ENCODE data around the gene MUC3A.

The MUC3A gene

GRCh38 chr7:100951172-100951571, 1.8 kb downstream of the MUC3A start:
- H3K27ac ChIP-seq, result no peak overlapping the region
- TF ChIP-seq, protein P1, sequence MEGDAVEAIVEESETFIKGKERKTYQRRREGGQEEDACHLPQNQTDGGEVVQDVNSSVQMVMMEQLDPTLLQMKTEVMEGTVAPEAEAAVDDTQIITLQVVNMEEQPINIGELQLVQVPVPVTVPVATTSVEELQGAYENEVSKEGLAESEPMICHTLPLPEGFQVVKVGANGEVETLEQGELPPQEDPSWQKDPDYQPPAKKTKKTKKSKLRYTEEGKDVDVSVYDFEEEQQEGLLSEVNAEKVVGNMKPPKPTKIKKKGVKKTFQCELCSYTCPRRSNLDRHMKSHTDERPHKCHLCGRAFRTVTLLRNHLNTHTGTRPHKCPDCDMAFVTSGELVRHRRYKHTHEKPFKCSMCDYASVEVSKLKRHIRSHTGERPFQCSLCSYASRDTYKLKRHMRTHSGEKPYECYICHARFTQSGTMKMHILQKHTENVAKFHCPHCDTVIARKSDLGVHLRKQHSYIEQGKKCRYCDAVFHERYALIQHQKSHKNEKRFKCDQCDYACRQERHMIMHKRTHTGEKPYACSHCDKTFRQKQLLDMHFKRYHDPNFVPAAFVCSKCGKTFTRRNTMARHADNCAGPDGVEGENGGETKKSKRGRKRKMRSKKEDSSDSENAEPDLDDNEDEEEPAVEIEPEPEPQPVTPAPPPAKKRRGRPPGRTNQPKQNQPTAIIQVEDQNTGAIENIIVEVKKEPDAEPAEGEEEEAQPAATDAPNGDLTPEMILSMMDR (conservative IDR thresholded peaks at IDR 0.05), result no peak

DNA sequence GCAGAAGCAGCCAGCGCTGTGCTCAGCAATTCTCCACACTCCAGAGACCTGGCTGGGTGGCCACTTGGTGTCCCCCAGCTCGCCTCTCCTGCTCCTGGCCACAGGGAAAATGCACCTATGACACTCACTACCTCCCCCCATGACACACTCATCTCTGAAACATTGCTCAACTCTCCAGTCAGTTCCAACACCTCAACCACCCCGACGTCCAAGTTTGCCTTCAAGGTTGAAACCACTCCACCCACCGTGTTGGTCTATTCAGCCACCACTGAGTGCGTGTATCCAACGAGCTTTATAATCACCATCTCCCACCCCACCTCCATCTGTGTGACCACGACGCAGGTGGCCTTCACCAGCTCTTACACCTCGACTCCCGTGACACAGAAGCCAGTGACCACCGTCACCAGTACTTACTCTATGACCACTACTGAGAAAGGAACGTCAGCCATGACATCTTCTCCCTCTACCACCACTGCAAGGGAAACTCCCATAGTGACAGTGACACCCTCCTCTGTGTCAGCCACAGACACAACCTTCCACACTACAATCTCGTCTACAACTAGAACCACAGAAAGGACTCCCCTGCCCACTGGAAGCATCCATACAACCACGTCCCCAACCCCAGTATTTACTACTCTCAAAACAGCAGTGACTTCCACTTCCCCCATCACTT, 2.7 kb downstream of the MUC3A start:
- TF ChIP-seq, protein P1 (conservative IDR thresholded peaks at IDR 0.05), result no peak
- no peak overlapping the region for H3K27ac ChIP-seq

DNA sequence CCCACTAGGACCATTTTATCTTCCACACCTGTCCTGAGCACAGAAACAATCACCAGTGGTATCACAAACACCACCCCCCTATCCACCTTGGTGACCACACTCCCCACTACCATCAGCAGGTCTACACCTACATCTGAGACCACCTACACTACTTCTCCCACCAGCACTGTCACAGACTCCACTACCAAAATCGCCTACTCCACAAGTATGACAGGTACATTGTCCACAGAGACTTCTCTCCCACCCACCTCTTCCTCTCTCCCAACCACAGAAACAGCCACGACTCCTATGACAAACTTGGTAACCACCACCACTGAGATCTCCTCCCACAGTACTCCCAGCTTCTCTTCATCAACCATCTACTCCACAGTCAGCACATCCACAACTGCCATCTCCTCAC, 3.3 kb downstream of the MUC3A start:
- no peak overlapping the region for H3K27ac ChIP-seq
- TF ChIP-seq, protein P1 (conservative IDR thresholded peaks at IDR 0.05), result no peak

DNA sequence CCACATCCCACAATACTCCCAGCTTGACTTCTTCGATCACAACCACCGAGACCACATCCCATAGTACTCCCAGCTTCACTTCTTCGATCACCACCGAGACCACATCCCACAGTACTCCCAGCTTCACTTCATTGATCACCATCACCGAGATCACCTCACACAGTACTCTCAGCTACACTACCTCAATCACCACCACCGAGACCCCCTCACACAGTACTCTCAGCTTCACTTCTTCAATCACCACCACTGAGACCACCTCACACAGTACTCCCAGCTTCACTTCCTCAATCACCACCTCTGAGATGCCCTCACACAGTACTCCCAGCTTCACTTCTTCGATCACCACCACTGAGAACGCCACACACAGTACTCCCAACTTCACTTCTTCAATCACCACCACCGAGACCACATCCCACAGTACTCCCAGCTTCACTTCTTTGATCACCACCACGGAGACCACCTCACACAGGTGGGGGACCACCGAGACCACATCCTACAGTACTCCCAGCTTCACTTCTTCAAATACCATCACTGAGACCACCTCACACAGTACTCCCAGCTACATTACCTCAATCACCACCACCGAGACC, 8.6 kb downstream of the MUC3A start:
- no peak overlapping the region for H3K27ac ChIP-seq
- TF ChIP-seq, protein P1 (conservative IDR thresholded peaks at IDR 0.05), result no peak

DNA sequence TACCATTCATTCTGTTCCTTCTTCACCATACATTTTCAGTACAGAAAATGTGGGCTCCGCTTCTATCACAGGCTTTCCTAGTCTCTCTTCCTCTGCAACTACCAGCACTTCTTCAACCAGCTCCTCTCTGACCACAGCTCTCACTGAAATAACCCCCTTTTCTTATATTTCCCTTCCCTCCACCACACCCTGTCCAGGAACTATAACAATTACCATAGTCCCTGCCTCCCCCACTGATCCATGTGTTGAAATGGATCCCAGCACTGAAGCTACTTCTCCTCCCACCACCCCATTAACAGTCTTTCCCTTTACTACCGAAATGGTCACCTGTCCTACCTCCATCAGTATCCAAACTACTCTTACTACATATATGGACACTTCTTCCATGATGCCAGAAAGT, 10.6 kb downstream of the MUC3A start:
- TF ChIP-seq, protein P1 (conservative IDR thresholded peaks at IDR 0.05), result no peak
- H3K27ac ChIP-seq, result no peak overlapping the region

DNA sequence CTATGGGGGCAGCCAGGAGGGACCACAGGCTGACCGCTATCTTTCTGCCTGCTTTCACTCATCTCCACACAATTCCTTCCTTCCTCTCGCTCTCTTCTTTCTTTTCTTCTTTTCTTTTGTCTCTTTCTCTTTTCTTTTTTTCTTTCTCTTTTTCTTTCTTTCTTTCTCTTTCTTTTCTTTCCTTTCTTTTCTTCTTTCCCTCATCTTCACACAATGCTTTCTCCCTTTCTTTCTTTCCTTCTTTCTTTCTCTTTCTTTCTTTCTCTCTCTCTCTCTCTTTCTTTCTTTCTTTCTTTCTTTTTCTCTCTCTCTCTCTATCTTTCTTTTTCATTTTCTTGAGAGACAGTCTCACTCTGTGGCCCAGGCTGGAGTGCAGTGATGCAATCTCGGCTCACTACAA, 13.2 kb downstream of the MUC3A start:
- no peak overlapping the region for H3K27ac ChIP-seq
- TF ChIP-seq, protein P1 (conservative IDR thresholded peaks at IDR 0.05), result no peak

DNA sequence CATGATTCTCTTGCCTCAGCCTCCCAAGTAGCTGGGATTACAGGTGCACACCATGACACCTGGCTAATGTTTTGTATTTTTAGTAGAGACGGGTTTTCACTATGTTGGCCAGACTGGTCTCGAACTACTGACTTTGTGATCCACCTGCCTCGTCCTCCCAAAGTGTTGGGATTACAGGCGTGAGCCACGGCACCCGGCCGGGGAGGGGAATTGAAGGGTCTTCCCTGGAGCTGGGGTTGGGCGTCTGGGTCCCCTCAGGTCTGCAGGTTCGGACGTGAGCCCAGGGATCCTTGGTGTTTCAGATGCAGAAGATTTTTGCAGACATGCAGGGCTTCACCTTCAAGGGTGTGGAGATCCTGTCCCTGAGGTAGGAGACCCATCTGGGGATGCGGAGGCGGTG, 14.1 kb downstream of the MUC3A start:
- TF ChIP-seq, protein P1 (conservative IDR thresholded peaks at IDR 0.05), result no peak

More for the DNA sequence above, 14.1 kb downstream of the MUC3A start:
- H3K27ac ChIP-seq, result no peak overlapping the region

Data from VCaP (cell line).